Measurements from ENCODE around the gene TRIP10. TPM values are rescaled to one million over a fixed set of nuclear protein-coding genes. Genes with fewer than 3 reads are reported as not detected.
"Not testable (repeated sequence)": the region's sequence is repeated elsewhere in the genome, so short reads cannot be mapped to it uniquely, and the experiment has no call there.

TRIP10 gene
- total RNA-seq, 1 experiment from 2014 or later = 107 TPM

DNA sequence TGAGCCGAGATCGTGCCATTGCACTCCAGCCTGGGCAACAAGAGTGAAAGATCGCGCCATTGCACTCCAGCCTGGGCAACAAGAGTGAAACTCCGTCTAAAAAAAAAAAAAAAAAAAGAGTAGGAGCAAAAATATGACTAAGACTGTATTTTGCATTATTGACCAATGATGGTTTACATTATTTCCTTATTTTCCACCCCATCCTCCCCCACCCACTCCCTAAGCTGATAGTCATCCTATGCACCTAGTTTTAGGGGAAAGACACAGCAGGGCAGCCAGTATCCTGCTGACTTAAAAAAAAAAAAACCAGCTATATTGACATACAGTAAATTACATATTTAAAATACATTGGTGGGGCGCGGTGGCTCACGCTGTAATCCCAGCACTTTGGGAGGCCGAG lies 58.2 kb downstream of the TRIP10 start:
- 0 out of 2 replicates have a peak, but pooled peaks cover 3% of the 10 kb centered on the region for H3K9me3 ChIP-seq
- H3K9me3 Mint-ChIP-seq (ENCODE audit: unreplicated experiment) = peaks cover 5% of the 10 kb centered on the region
- no TSS peak for BruUV-seq (replicated peaks)
- H3K27me3 Mint-ChIP-seq (ENCODE audit: insufficient read depth, unreplicated experiment) = no peaks in the 10 kb centered on the region
- no peak overlapping the region for H3K27ac Mint-ChIP-seq (ENCODE audit: unreplicated experiment)
- H3K27me3 ChIP-seq (replicated peaks; ENCODE audit: control insufficient read depth, insufficient read depth, low read length) = no peaks in the 10 kb centered on the region
- no peak for DNase-seq
- H3K4me1 ChIP-seq = peaks cover 7% of the 10 kb centered on the region; the same call in 1 of the 2 replicates
- intact Hi-C loops (cut with micrococcal nuclease; ENCODE audit: unreplicated experiment) = no loop called here
- H3K4me1 Mint-ChIP-seq (ENCODE audit: low read depth, unreplicated experiment) = peaks cover 11% of the 10 kb centered on the region
- H3K4me3 Mint-ChIP-seq (ENCODE audit: unreplicated experiment) = no peak overlapping the region
- CTCF ChIA-PET = no interaction called here
- TF ChIP-seq, protein P1, sequence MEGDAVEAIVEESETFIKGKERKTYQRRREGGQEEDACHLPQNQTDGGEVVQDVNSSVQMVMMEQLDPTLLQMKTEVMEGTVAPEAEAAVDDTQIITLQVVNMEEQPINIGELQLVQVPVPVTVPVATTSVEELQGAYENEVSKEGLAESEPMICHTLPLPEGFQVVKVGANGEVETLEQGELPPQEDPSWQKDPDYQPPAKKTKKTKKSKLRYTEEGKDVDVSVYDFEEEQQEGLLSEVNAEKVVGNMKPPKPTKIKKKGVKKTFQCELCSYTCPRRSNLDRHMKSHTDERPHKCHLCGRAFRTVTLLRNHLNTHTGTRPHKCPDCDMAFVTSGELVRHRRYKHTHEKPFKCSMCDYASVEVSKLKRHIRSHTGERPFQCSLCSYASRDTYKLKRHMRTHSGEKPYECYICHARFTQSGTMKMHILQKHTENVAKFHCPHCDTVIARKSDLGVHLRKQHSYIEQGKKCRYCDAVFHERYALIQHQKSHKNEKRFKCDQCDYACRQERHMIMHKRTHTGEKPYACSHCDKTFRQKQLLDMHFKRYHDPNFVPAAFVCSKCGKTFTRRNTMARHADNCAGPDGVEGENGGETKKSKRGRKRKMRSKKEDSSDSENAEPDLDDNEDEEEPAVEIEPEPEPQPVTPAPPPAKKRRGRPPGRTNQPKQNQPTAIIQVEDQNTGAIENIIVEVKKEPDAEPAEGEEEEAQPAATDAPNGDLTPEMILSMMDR (IDR thresholded peaks at IDR 0.05; ENCODE audit: insufficient read depth in 1 of 2, low read depth in 1 of 2, low read length in 1 of 2, severe bottlenecking in 1 of 2, unreplicated experiment in 1 of 2) = no peak
- no peaks in the 10 kb centered on the region for H3K36me3 ChIP-seq (ENCODE audit: control insufficient read depth, insufficient read depth, low read length)
- POLR2A ChIA-PET = no interaction called here
- H3K36me3 Mint-ChIP-seq (ENCODE audit: insufficient read depth, unreplicated experiment) = peaks cover 6% of the 10 kb centered on the region
- H3K4me3 ChIP-seq (ENCODE audit: low read depth, low read length) = no peak overlapping the region

DNA sequence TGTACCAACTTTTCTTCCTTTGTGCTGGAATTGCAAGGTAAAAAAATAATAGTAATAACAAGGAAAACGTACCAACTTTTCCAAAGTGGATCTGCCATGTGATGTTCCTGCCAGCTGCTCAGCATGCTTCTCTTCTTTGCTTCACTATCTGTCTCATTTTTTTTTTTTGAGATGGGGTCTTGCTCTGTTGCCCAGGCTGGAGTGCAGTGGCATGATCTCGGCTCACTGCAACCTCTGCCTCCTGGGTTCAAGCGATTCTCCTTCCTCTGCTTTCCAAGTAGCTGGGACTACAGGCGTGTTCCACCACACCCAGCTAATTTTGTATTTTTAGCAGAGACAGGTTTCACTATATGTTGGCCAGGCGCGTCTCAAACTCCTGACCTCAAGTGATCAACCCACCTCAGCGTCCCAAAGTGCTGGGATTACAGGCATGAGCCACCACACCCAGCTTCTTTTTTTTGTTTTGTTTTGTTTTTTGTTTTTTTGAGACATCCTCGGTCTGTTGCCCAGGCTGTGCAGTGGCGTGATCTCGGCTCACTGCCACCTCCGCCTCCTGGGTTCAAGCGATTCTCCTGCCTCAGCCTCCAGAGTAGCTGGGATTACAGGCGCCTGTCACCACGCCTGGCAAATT lies 60.8 kb downstream of the TRIP10 start:
- POLR2A ChIA-PET; H3K4me3 ChIP-seq (ENCODE audit: low read depth, low read length); DNase-seq; H3K27me3 ChIP-seq (replicated peaks; ENCODE audit: control insufficient read depth, insufficient read depth, low read length); H3K9me3 ChIP-seq; H3K4me3 Mint-ChIP-seq (ENCODE audit: unreplicated experiment); BruUV-seq (replicated peaks); intact Hi-C loops (cut with micrococcal nuclease; ENCODE audit: unreplicated experiment); H3K27ac Mint-ChIP-seq (ENCODE audit: unreplicated experiment); H3K4me1 ChIP-seq; H3K36me3 Mint-ChIP-seq (ENCODE audit: insufficient read depth, unreplicated experiment); H3K9me3 Mint-ChIP-seq (ENCODE audit: unreplicated experiment); CTCF ChIA-PET; H3K27me3 Mint-ChIP-seq (ENCODE audit: insufficient read depth, unreplicated experiment); H3K36me3 ChIP-seq (ENCODE audit: control insufficient read depth, insufficient read depth, low read length): not testable (repeated sequence)
- peaks cover 11% of the 10 kb centered on the region for H3K4me1 Mint-ChIP-seq (ENCODE audit: low read depth, unreplicated experiment)

DNA sequence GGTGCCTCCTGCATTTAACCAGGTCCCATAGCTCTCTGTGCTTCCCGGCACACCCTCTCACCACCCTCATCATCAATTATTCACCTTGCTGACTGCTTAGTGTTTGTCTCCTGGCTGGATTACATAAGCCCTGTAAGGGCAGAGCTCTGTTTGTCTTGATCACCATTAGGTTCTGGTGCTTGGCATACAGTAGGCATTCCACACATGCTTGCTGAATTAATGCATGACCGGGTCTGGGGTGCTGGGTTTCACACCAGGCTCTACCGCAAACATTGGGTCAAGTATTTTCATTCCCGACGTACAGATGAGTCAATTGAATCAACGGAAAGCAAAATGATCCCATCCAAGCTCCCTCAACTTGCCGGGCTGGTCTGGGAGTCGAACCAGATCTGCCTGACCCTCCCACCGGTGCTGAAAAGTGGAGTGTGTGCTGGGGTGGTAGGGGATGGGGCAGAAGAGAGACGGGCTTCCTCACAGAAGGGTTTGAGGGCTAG lies 61.6 kb downstream of the TRIP10 start:
- Histone ChIP-seq H3K27me3 (replicated peaks; ENCODE audit: control insufficient read depth, insufficient read depth, low read length) (no peaks in the 10 kb centered on the region), H3K9me3 (no peaks in the 10 kb centered on the region), H3K4me3 (ENCODE audit: low read depth, low read length) (no peak overlapping the region), H3K36me3 (ENCODE audit: control insufficient read depth, insufficient read depth, low read length) (no peaks in the 10 kb centered on the region), H3K4me1 (peaks cover 7% of the 10 kb centered on the region; the same call in 1 of the 2 replicates)
- TF ChIP-seq, protein P1 (IDR thresholded peaks at IDR 0.05; ENCODE audit: insufficient read depth in 1 of 2, low read depth in 1 of 2, low read length in 1 of 2, severe bottlenecking in 1 of 2, unreplicated experiment in 1 of 2) = no peak
- DNase-seq = no peak
- CTCF ChIA-PET = no interaction called here
- intact Hi-C loops (cut with micrococcal nuclease; ENCODE audit: unreplicated experiment) = no loop called here
- no peaks in the 10 kb centered on the region for H3K9me3 Mint-ChIP-seq (ENCODE audit: unreplicated experiment)
- POLR2A ChIA-PET = no interaction called here
- H3K27me3 Mint-ChIP-seq (ENCODE audit: insufficient read depth, unreplicated experiment) = no peaks in the 10 kb centered on the region
- H3K4me3 Mint-ChIP-seq (ENCODE audit: unreplicated experiment) = no peak overlapping the region
- no peak overlapping the region for H3K27ac Mint-ChIP-seq (ENCODE audit: unreplicated experiment)
- BruUV-seq (replicated peaks) = no TSS peak
- peaks cover 8% of the 10 kb centered on the region for H3K36me3 Mint-ChIP-seq (ENCODE audit: insufficient read depth, unreplicated experiment)
- peaks cover 11% of the 10 kb centered on the region for H3K4me1 Mint-ChIP-seq (ENCODE audit: low read depth, unreplicated experiment)

Small RNA genes within 50 kb of the gene (microRNA-seq; reads per million reads assigned to microRNA genes)
- not detected for gene MIR6791

Other genes with a start within 250 kb of the TRIP10 start
- 3.8 and 6.0 TPM in 2 replicates for gene TUBB4A, start 237.4 kb upstream of the TRIP10 start, total RNA-seq (2022)
- 0.77 and 1.3 TPM in 2 replicates for gene TNFSF9, start 208.7 kb upstream of the TRIP10 start, total RNA-seq (2022)
- gene CD70, start 148.5 kb upstream of the TRIP10 start, total RNA-seq (2022) = not detected in 2 replicates
- not detected in 2 replicates for gene TNFSF14, start 69.5 kb upstream of the TRIP10 start, total RNA-seq (2022)
- 19.3 and 21.7 TPM in 2 replicates for gene C3, start 19.0 kb upstream of the TRIP10 start, total RNA-seq (2022)
- 48.9 and 53.6 TPM in 2 replicates for gene GPR108, start 2.1 kb upstream of the TRIP10 start, total RNA-seq (2022)
- gene SH2D3A, start 27.8 kb downstream of the TRIP10 start, total RNA-seq (2022) = 20.5 and 24.5 TPM in 2 replicates
- gene VAV1, start 33.0 kb downstream of the TRIP10 start, total RNA-seq (2022) = not detected in 2 replicates
- gene ADGRE1, start 147.9 kb downstream of the TRIP10 start, total RNA-seq (2022) = not detected in 2 replicates